Panc1 (cell line): ENCODE measurements around the gene TMEM151A.

Source experiments
- CTCF ChIP-seq: fragments of 450-650 bp; IDR thresholded peaks from 2 replicates; pipeline ENCODE4 v1.5.1; 2017; ENCODE audit warnings: mild to moderate bottlenecking
- TCF7L2 ChIP-seq: IDR thresholded peaks from 2 replicates; pipeline ENCODE4 v1.6.1; 2011; ENCODE audit warnings: mild to moderate bottlenecking, low read depth, low read length, inconsistent platforms

DNA sequence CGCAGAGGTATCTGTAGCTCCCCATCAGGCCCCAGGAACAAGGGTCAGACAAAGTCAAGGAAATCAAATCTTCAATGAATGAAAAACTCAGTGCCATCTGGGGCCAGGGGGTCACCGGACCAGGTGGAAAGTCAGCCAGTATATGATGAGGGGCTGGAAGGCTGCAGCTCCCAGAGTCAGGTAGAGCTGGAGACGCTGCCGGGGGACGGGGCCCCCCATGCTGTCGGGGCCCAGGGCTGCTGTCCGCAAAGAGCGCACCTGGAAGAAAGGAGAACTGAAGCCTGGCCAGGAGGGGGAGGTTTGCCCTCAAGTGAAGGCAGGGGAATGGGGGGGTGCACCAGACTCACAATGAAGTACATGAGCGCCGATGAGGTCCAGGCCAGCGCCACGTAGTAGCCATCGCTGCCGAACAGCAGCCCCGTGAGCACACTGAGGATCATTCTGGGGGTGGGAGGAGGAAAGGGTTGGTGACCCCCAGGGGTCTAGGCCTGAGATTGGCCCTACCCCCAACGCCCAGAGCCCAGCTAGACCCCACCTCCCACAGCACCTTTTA, 7.1 kb upstream of the TMEM151A start:
- no peak for TF ChIP-seq CTCF
- TF ChIP-seq TCF7L2, result no peak
